Measurements from ENCODE around the gene USP16.

The USP16 gene

GRCh38 chr21:29022166-29022565 is 2.3 kb upstream of the USP16 start:
- Histone ChIP-seq H2AFZ (ENCODE audit: low read length) (no peak overlapping the region), H3K27ac (ENCODE audit: low read length) (no peak overlapping the region), H3K4me2 (ENCODE audit: low read depth, low read length) (no peak overlapping the region), H3F3A (ENCODE audit: insufficient read depth, low read length) (no peaks in the 10 kb centered on the region), H3K4me3 (ENCODE audit: low read length) (no peak overlapping the region), H3K9ac (ENCODE audit: low read length) (no peak overlapping the region), H3K9me3 (replicated peaks; ENCODE audit: insufficient read depth, low read length) (no peaks in the 10 kb centered on the region), H4K20me1 (ENCODE audit: insufficient read depth, low read length) (no peaks in the 10 kb centered on the region; the same call in 1 of the 2 replicates), H3K27me3 (replicated peaks; ENCODE audit: insufficient read depth, low read length) (no peaks in the 10 kb centered on the region), H3K79me2 (ENCODE audit: low read length) (peaks cover 38% of the 10 kb centered on the region), H3K4me1 (ENCODE audit: low read length) (peaks cover 6% of the 10 kb centered on the region; the same call in 1 of the 2 replicates), H3K36me3 (replicated peaks; ENCODE audit: insufficient read depth, low read length) (no peaks in the 10 kb centered on the region), H3K9me2 (replicated peaks; ENCODE audit: insufficient read depth, low read length) (no peaks in the 10 kb centered on the region)
- no peak for DNase-seq
- no peak for TF ChIP-seq CTCF (IDR thresholded peaks at IDR 0.05; ENCODE audit: low read length)
- TF ChIP-seq EZH2phosphoT487 (IDR thresholded peaks at IDR 0.05; ENCODE audit: low read length) = no peak
- no peak for TF ChIP-seq EZH2 (optimal IDR thresholded peaks at IDR 0.05; ENCODE audit: low read depth, low read length)

GRCh38 chr21:29025328-29025713 is 853 bp downstream of the USP16 start:
- no peak for DNase-seq
- Histone ChIP-seq H3K79me2 (ENCODE audit: low read length) (peaks cover 51% of the 10 kb centered on the region), H3K9me3 (replicated peaks; ENCODE audit: insufficient read depth, low read length) (no peaks in the 10 kb centered on the region), H3K9me2 (replicated peaks; ENCODE audit: insufficient read depth, low read length) (no peaks in the 10 kb centered on the region), H3K4me3 (ENCODE audit: low read length) (peak overlapping the region; percentile 89), H3K4me1 (ENCODE audit: low read length) (peaks cover 6% of the 10 kb centered on the region; the same call in 1 of the 2 replicates), H2AFZ (ENCODE audit: low read length) (peak overlapping the region; percentile 82), H3K27me3 (replicated peaks; ENCODE audit: insufficient read depth, low read length) (no peaks in the 10 kb centered on the region), H4K20me1 (ENCODE audit: insufficient read depth, low read length) (no peaks in the 10 kb centered on the region; the same call in 1 of the 2 replicates), H3K27ac (ENCODE audit: low read length) (peak overlapping the region; percentile 90; the same call in 1 of the 2 replicates), H3K4me2 (ENCODE audit: low read depth, low read length) (peak overlapping the region; percentile 88), H3F3A (ENCODE audit: insufficient read depth, low read length) (no peaks in the 10 kb centered on the region), H3K36me3 (replicated peaks; ENCODE audit: insufficient read depth, low read length) (no peaks in the 10 kb centered on the region; the same call in 1 of the 2 replicates), H3K9ac (ENCODE audit: low read length) (peak overlapping the region; percentile 95)
- TF ChIP-seq EZH2 (optimal IDR thresholded peaks at IDR 0.05; ENCODE audit: low read depth, low read length) (no peak), CTCF (IDR thresholded peaks at IDR 0.05; ENCODE audit: low read length) (no peak), EZH2phosphoT487 (IDR thresholded peaks at IDR 0.05; ENCODE audit: low read length) (no peak)

DNA sequence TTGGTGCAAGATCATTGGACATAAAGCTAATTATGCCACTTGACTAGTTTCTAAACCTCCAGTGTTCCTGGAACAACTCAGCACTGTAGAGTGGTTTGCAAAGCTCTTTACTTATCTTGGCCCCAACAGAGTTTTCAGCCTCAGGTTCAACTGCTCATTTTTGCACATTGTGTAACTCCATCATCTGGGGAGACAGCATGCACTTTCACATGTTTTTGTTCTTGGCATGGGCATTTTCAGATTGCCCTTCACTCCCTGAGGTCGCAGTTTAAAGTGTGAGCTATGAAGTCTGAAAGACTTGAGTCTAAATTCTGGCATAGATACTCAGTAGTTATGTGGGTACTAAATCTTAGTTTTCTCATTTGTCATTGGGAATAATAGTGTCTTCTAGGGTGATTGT is 5.1 kb downstream of the USP16 start:
- no peaks in the 10 kb centered on the region for H3K27me3 ChIP-seq (replicated peaks; ENCODE audit: insufficient read depth, low read length)
- no peaks in the 10 kb centered on the region for H3F3A ChIP-seq (ENCODE audit: insufficient read depth, low read length)
- H3K4me3 ChIP-seq (ENCODE audit: low read length) = no peak overlapping the region
- TF ChIP-seq EZH2phosphoT487 (IDR thresholded peaks at IDR 0.05; ENCODE audit: low read length) (no peak), CTCF (IDR thresholded peaks at IDR 0.05; ENCODE audit: low read length) (no peak), EZH2 (optimal IDR thresholded peaks at IDR 0.05; ENCODE audit: low read depth, low read length) (no peak)
- H3K4me1 ChIP-seq (ENCODE audit: low read length) = peaks cover 6% of the 10 kb centered on the region; the same call in 1 of the 2 replicates
- no peak overlapping the region for H3K9ac ChIP-seq (ENCODE audit: low read length)
- H3K9me2 ChIP-seq (replicated peaks; ENCODE audit: insufficient read depth, low read length) = no peaks in the 10 kb centered on the region
- no peaks in the 10 kb centered on the region for H3K9me3 ChIP-seq (replicated peaks; ENCODE audit: insufficient read depth, low read length)
- no peak overlapping the region for H3K4me2 ChIP-seq (ENCODE audit: low read depth, low read length)
- no peak overlapping the region for H2AFZ ChIP-seq (ENCODE audit: low read length)
- H4K20me1 ChIP-seq (ENCODE audit: insufficient read depth, low read length) = no peaks in the 10 kb centered on the region; the same call in 1 of the 2 replicates
- H3K27ac ChIP-seq (ENCODE audit: low read length) = no peak overlapping the region
- peaks cover 82% of the 10 kb centered on the region for H3K79me2 ChIP-seq (ENCODE audit: low read length)
- peaks cover 6% of the 10 kb centered on the region for H3K36me3 ChIP-seq (replicated peaks; ENCODE audit: insufficient read depth, low read length)
- DNase-seq = no peak

Measured in MM.1S (cell line).